ENCODE results near the gene ADD1.

ADD1 gene

GRCh38 chr4:2799971-2800690 is 43.5 kb upstream of the ADD1 start:
- Histone ChIP-seq H3K36me3 (ENCODE audit: insufficient read depth, low read length) (no peaks in the 10 kb centered on the region), H3K9ac (ENCODE audit: low read depth, low read length) (no peak overlapping the region), H3K9me3 (ENCODE audit: insufficient read depth, low read depth, low read length) (no peaks in the 10 kb centered on the region), H3K27me3 (ENCODE audit: insufficient read depth, low read length) (no peaks in the 10 kb centered on the region), H3K4me3 (ENCODE audit: low read length) (no peak overlapping the region), H3K27ac (ENCODE audit: low read depth, low read length) (no peak overlapping the region), H3K4me1 (ENCODE audit: insufficient read depth, low read length) (peaks cover 12% of the 10 kb centered on the region)
- WGBS: 84% methylated on average over 23 of the region's 23 CpGs

- WGBS: 36% methylated on average over 29 of the region's 29 CpGs
- peak overlapping the region; percentile 64 for H3K27ac ChIP-seq (ENCODE audit: low read depth, low read length)
- H3K4me1 ChIP-seq (ENCODE audit: insufficient read depth, low read length): peaks cover 12% of the 10 kb centered on the region
Measured at GRCh38 chr4:2800691-2801596, 42.7 kb upstream of the ADD1 start.

GRCh38 chr4:2802618-2803531 is 40.8 kb upstream of the ADD1 start:
- H3K4me1 ChIP-seq (ENCODE audit: insufficient read depth, low read length): peaks cover 12% of the 10 kb centered on the region

More at GRCh38 chr4:2800691-2801596, 42.7 kb upstream of the ADD1 start:
- no peaks in the 10 kb centered on the region for H3K36me3 ChIP-seq (ENCODE audit: insufficient read depth, low read length)
- H3K27me3 ChIP-seq (ENCODE audit: insufficient read depth, low read length): no peaks in the 10 kb centered on the region
- no peak overlapping the region; the same call in 1 of the 2 replicates for H3K4me3 ChIP-seq (ENCODE audit: low read length)
- peak overlapping the region; percentile 48 for H3K9ac ChIP-seq (ENCODE audit: low read depth, low read length)
- H3K9me3 ChIP-seq (ENCODE audit: insufficient read depth, low read depth, low read length): no peaks in the 10 kb centered on the region

GRCh38 chr4:2803624-2804448 is 39.8 kb upstream of the ADD1 start:
- H3K9me3 ChIP-seq (ENCODE audit: insufficient read depth, low read depth, low read length): no peaks in the 10 kb centered on the region
- H3K27ac ChIP-seq (ENCODE audit: low read depth, low read length): no peak overlapping the region
- H3K9ac ChIP-seq (ENCODE audit: low read depth, low read length): no peak overlapping the region
- no peaks in the 10 kb centered on the region for H3K36me3 ChIP-seq (ENCODE audit: insufficient read depth, low read length)
- H3K27me3 ChIP-seq (ENCODE audit: insufficient read depth, low read length): no peaks in the 10 kb centered on the region
- peaks cover 12% of the 10 kb centered on the region for H3K4me1 ChIP-seq (ENCODE audit: insufficient read depth, low read length)
- WGBS: 94% methylated on average over 20 of the region's 20 CpGs
- H3K4me3 ChIP-seq (ENCODE audit: low read length): no peak overlapping the region

More at GRCh38 chr4:2802618-2803531, 40.8 kb upstream of the ADD1 start:
- Histone ChIP-seq H3K36me3 (ENCODE audit: insufficient read depth, low read length) (no peaks in the 10 kb centered on the region), H3K9ac (ENCODE audit: low read depth, low read length) (no peak overlapping the region), H3K4me3 (ENCODE audit: low read length) (no peak overlapping the region), H3K9me3 (ENCODE audit: insufficient read depth, low read depth, low read length) (no peaks in the 10 kb centered on the region), H3K27me3 (ENCODE audit: insufficient read depth, low read length) (no peaks in the 10 kb centered on the region), H3K27ac (ENCODE audit: low read depth, low read length) (no peak overlapping the region)
- 93% methylated on average over 27 of the region's 27 CpGs for WGBS

GRCh38 chr4:2804449-2804972 is 39.1 kb upstream of the ADD1 start:
- Histone ChIP-seq H3K4me1 (ENCODE audit: insufficient read depth, low read length) (peaks cover 12% of the 10 kb centered on the region), H3K27me3 (ENCODE audit: insufficient read depth, low read length) (no peaks in the 10 kb centered on the region), H3K9me3 (ENCODE audit: insufficient read depth, low read depth, low read length) (no peaks in the 10 kb centered on the region), H3K9ac (ENCODE audit: low read depth, low read length) (no peak overlapping the region), H3K27ac (ENCODE audit: low read depth, low read length) (no peak overlapping the region), H3K4me3 (ENCODE audit: low read length) (no peak overlapping the region), H3K36me3 (ENCODE audit: insufficient read depth, low read length) (no peaks in the 10 kb centered on the region)
- WGBS: 94% methylated on average over 10 of the region's 10 CpGs

- no peak overlapping the region for H3K27ac ChIP-seq (ENCODE audit: low read depth, low read length)
- peaks cover 12% of the 10 kb centered on the region for H3K4me1 ChIP-seq (ENCODE audit: insufficient read depth, low read length)
- no peaks in the 10 kb centered on the region for H3K9me3 ChIP-seq (ENCODE audit: insufficient read depth, low read depth, low read length)
- 95% methylated on average over 13 of the region's 13 CpGs for WGBS
- H3K27me3 ChIP-seq (ENCODE audit: insufficient read depth, low read length): no peaks in the 10 kb centered on the region
- no peaks in the 10 kb centered on the region for H3K36me3 ChIP-seq (ENCODE audit: insufficient read depth, low read length)
- no peak overlapping the region for H3K9ac ChIP-seq (ENCODE audit: low read depth, low read length)
- no peak overlapping the region for H3K4me3 ChIP-seq (ENCODE audit: low read length)
Measured at GRCh38 chr4:2804973-2805501, 38.6 kb upstream of the ADD1 start.

- Histone ChIP-seq H3K27ac (ENCODE audit: low read depth, low read length) (no peak overlapping the region), H3K27me3 (ENCODE audit: insufficient read depth, low read length) (no peaks in the 10 kb centered on the region), H3K4me3 (ENCODE audit: low read length) (no peak overlapping the region), H3K9me3 (ENCODE audit: insufficient read depth, low read depth, low read length) (no peaks in the 10 kb centered on the region), H3K9ac (ENCODE audit: low read depth, low read length) (no peak overlapping the region), H3K36me3 (ENCODE audit: insufficient read depth, low read length) (no peaks in the 10 kb centered on the region), H3K4me1 (ENCODE audit: insufficient read depth, low read length) (peaks cover 6% of the 10 kb centered on the region)
- WGBS: 94% methylated on average over 20 of the region's 20 CpGs
Measured at GRCh38 chr4:2805712-2806389, 37.8 kb upstream of the ADD1 start.

- WGBS: 91% methylated on average over 28 of the region's 28 CpGs
- no peaks in the 10 kb centered on the region for H3K36me3 ChIP-seq (ENCODE audit: insufficient read depth, low read length)
- H3K9me3 ChIP-seq (ENCODE audit: insufficient read depth, low read depth, low read length): no peaks in the 10 kb centered on the region
- H3K27ac ChIP-seq (ENCODE audit: low read depth, low read length): no peak overlapping the region
- no peak overlapping the region for H3K4me3 ChIP-seq (ENCODE audit: low read length)
- no peak overlapping the region for H3K9ac ChIP-seq (ENCODE audit: low read depth, low read length)
- no peaks in the 10 kb centered on the region for H3K27me3 ChIP-seq (ENCODE audit: insufficient read depth, low read length)
- H3K4me1 ChIP-seq (ENCODE audit: insufficient read depth, low read length): peaks cover 4% of the 10 kb centered on the region; the same call in 1 of the 2 replicates
Measured at GRCh38 chr4:2806390-2807355, 37.0 kb upstream of the ADD1 start.

GRCh38 chr4:2807571-2807970 is 36.1 kb upstream of the ADD1 start:
- no peak overlapping the region for H3K9ac ChIP-seq (ENCODE audit: low read depth, low read length)
- H3K4me3 ChIP-seq (ENCODE audit: low read length): no peak overlapping the region
- no peaks in the 10 kb centered on the region for H3K36me3 ChIP-seq (ENCODE audit: insufficient read depth, low read length)
- H3K9me3 ChIP-seq (ENCODE audit: insufficient read depth, low read depth, low read length): no peaks in the 10 kb centered on the region
- peaks cover 7% of the 10 kb centered on the region; the same call in 1 of the 2 replicates for H3K4me1 ChIP-seq (ENCODE audit: insufficient read depth, low read length)
- 93% methylated on average over 13 of the region's 13 CpGs for WGBS
- H3K27ac ChIP-seq (ENCODE audit: low read depth, low read length): no peak overlapping the region
- H3K27me3 ChIP-seq (ENCODE audit: insufficient read depth, low read length): no peaks in the 10 kb centered on the region

All from HUES64 (cell line).